Vagina (tissue), 2 donors: ENCODE results near the gene UGT1A6.

Experiments used
- CTCF ChIP-seq, 3 experiments: fragments of 450-650 bp in 2 of 3; fragments of 200-600 bp in 1 of 3; sonication (generic) in 1 of 3; IDR thresholded peaks; one replicate each; pipeline ENCODE4 v1.5.1; 2017 to 2019; ENCODE audit warnings: antibody characterized with exemption in 3 of 3, mild to moderate bottlenecking in 2 of 3, moderate library complexity in 2 of 3
- POLR2AphosphoS5 ChIP-seq, 2 donors: sonication (generic); formaldehyde crosslinking; IDR thresholded peaks; one replicate each; pipeline ENCODE4 v1.9.0; 2017; ENCODE audit warnings: antibody characterized with exemption in 2 of 2, mild to moderate bottlenecking in 2 of 2, low read depth in 1 of 2; ENCODE audit not compliant: insufficient read depth in 1 of 2

- TF ChIP-seq CTCF (IDR thresholded peaks at IDR 0.05) (no peak), POLR2AphosphoS5 (IDR thresholded peaks at IDR 0.05; ENCODE audit: insufficient read depth in 1 of 2, low read depth in 1 of 2) (no peak)
These were observed 72.1 kb downstream of the UGT1A6 start for GRCh38 chr2:233764761-233765160.
